WTC11 (cell line): ENCODE data around the gene SSNA1.

ENCODE experiments used
- CTCF ChIP-seq: fragments of 200-600 bp; IDR thresholded peaks from 2 replicates; pipeline ENCODE4 v1.8.0; 2022; ENCODE audit warnings: antibody characterized with exemption
- E2F4 ChIP-seq: sonication (generic); formaldehyde crosslinking; IDR thresholded peaks from 2 replicates; pipeline ENCODE4 v1.8.1; 2022; ENCODE audit warnings: low read depth, mild to moderate bottlenecking, moderate library complexity, missing genetic modification reagents, borderline replicate concordance
- FOXJ3 ChIP-seq: sonication (generic); formaldehyde crosslinking; IDR thresholded peaks from 2 replicates; pipeline ENCODE4 v1.9.0; 2021; ENCODE audit warnings: missing genetic modification reagents, mild to moderate bottlenecking, borderline replicate concordance
- HMGXB4 ChIP-seq: sonication (generic); formaldehyde crosslinking; IDR thresholded peaks from 2 replicates; pipeline ENCODE4 v1.8.1; 2023; ENCODE audit warnings: mild to moderate bottlenecking, moderate library complexity, missing genetic modification reagents
- JUN ChIP-seq: sonication (generic); formaldehyde crosslinking; IDR thresholded peaks from 2 replicates; pipeline ENCODE4 v1.8.0; 2023; ENCODE audit warnings: mild to moderate bottlenecking, missing genetic modification reagents
- MLX ChIP-seq: sonication (generic); formaldehyde crosslinking; IDR thresholded peaks from 2 replicates; pipeline ENCODE4 v1.8.1; 2023; ENCODE audit warnings: mild to moderate bottlenecking, missing genetic modification reagents, moderate library complexity
- PRDM15 ChIP-seq: sonication (generic); formaldehyde crosslinking; IDR thresholded peaks from 2 replicates; pipeline ENCODE4 v1.8.0; 2022; ENCODE audit warnings: missing genetic modification reagents
- SP1 ChIP-seq: sonication (generic); formaldehyde crosslinking; conservative IDR thresholded peaks from 2 replicates; pipeline ENCODE4 v1.8.1; 2022; ENCODE audit warnings: missing genetic modification reagents
- TEAD4 ChIP-seq: sonication (generic); formaldehyde crosslinking; IDR thresholded peaks from 2 replicates; pipeline ENCODE4 v1.8.0; 2022; ENCODE audit warnings: mild to moderate bottlenecking, missing genetic modification reagents
- ZNF512 ChIP-seq: sonication (generic); formaldehyde crosslinking; IDR thresholded peaks from 2 replicates; pipeline ENCODE4 v1.8.1; 2022; ENCODE audit warnings: missing genetic modification reagents, borderline replicate concordance

- TF ChIP-seq MLX (CRISPR knock-in tag) (no peak), FOXJ3 (CRISPR knock-in tag) (no peak), JUN (CRISPR knock-in tag) (no peak), PRDM15 (CRISPR knock-in tag) (no peak), HMGXB4 (CRISPR knock-in tag) (no peak), CTCF (no peak), ZNF512 (CRISPR knock-in tag) (no peak), SP1 (no peak), TEAD4 (CRISPR knock-in tag) (no peak), E2F4 (CRISPR knock-in tag) (no peak)
Observed at GRCh38 chr9:137165250-137165836, 23.1 kb upstream of the SSNA1 start.
